H1 (cell line): ENCODE data around the gene ITPKC. TPM values are rescaled to one million over a fixed set of nuclear protein-coding genes. Genes with fewer than 3 reads are reported as not detected.

Source experiments
- CTCF ChIA-PET: fragments of 300-600 bp; sonication (Branson Sonifier 250); formaldehyde crosslinking; loops from one replicate; lab custom pipeline; 2021; ENCODE audit not compliant: partially characterized antibody; lab: Charles Lee
- POLR2A ChIA-PET: fragments of 300-600 bp; sonication (Branson Sonifier 250); formaldehyde crosslinking; loops from one replicate; lab custom pipeline; 2021; ENCODE audit warnings: inconsistent platforms; ENCODE audit not compliant: partially characterized antibody; lab: Charles Lee
- DNase-seq, 2 experiments: peaks; one replicate each; pipeline versions ENCODE4 v3.0.0 to v3.0.0-alpha.2; 2010 to 2022; ENCODE audit warnings: low spot score in 2 of 2, low read depth in 1 of 2, mixed read lengths in 1 of 2
- FAIRE-seq: peaks from 2 replicates; lab custom pipeline; 2011; peaks lifted over from hg19 to GRCh38; lab: Jason Lieb, UNC
- H2AFZ ChIP-seq: 2 replicates; pipeline ENCODE4 v1.8.1; 2012; ENCODE audit warnings: low read length, inconsistent platforms
- H2AK5ac ChIP-seq: 2 replicates; pipeline ENCODE4 v1.6.1; 2013; ENCODE audit warnings: low read depth, low read length
- H2BK120ac ChIP-seq: replicated peaks from 2 replicates; pipeline ENCODE3; 2013; ENCODE audit warnings: low read depth, low read length, inconsistent platforms
- H2BK12ac ChIP-seq: 2 replicates; pipeline ENCODE4 v1.6.1; 2013; ENCODE audit warnings: low read depth, low read length
- H2BK15ac ChIP-seq: 2 replicates; pipeline ENCODE4 v1.6.1; 2013; ENCODE audit warnings: low read length
- H2BK20ac ChIP-seq: 2 replicates; pipeline ENCODE4 v1.6.1; 2013; ENCODE audit warnings: low read length
- H2BK5ac ChIP-seq: 2 replicates; pipeline ENCODE4 v1.6.1; 2013; ENCODE audit warnings: low read depth, low read length
- H3K14ac ChIP-seq: 2 replicates; pipeline ENCODE4 v1.6.1; 2013; ENCODE audit warnings: inconsistent platforms; ENCODE audit not compliant: insufficient read length
- H3K18ac ChIP-seq: 2 replicates; pipeline ENCODE4 v1.6.1; 2013; ENCODE audit warnings: low read length; ENCODE audit errors: extremely low read depth
- H3K23ac ChIP-seq: 2 replicates; pipeline ENCODE4 v1.6.1; 2013; ENCODE audit warnings: inconsistent platforms; ENCODE audit not compliant: insufficient read length
- H3K23me2 ChIP-seq: 2 replicates; pipeline ENCODE4 v1.6.1; 2013; ENCODE audit warnings: low read depth, low read length
- H3K27ac ChIP-seq: 2 replicates; pipeline ENCODE4 v1.6.1; 2011; ENCODE audit warnings: low read depth, low read length, inconsistent platforms
- H3K27me3 ChIP-seq, 4 experiments: replicated peaks in 1 of 4; 1 replicate in 1 of 4; 2 replicates in 3 of 4; pipeline versions ENCODE4 v1.6.1 to v1.8.1; 2011 to 2013; ENCODE audit warnings: low read length in 3 of 4, mild to moderate bottlenecking in 3 of 4, inconsistent platforms in 2 of 4, mixed read lengths in 2 of 4, moderate library complexity in 1 of 4; ENCODE audit not compliant: control insufficient read depth in 3 of 4, insufficient read depth in 3 of 4; ENCODE audit errors: extremely low read depth in 1 of 4
- H3K36me3 ChIP-seq, 4 experiments: 2 replicates each; pipeline versions ENCODE4 v1.6.1 to v1.8.1; 2011 to 2013; ENCODE audit warnings: mild to moderate bottlenecking in 4 of 4, low read length in 3 of 4, moderate library complexity in 2 of 4, control low read depth in 1 of 4, inconsistent platforms in 1 of 4; ENCODE audit not compliant: insufficient read depth in 4 of 4, control insufficient read depth in 2 of 4
- H3K4ac ChIP-seq: replicated peaks from 2 replicates; pipeline ENCODE3; 2013; ENCODE audit warnings: low read length, low read depth, mixed read lengths, inconsistent platforms; ENCODE audit not compliant: insufficient read length
- H3K4me1 ChIP-seq, 4 experiments: replicated peaks in 1 of 4; 1 replicate in 1 of 4; 2 replicates in 3 of 4; pipeline versions ENCODE4 v1.6.1 to v1.8.1; 2011 to 2013; ENCODE audit warnings: low read length in 3 of 4, inconsistent platforms in 2 of 4, mixed read lengths in 1 of 4; ENCODE audit not compliant: insufficient read depth in 4 of 4, control insufficient read depth in 3 of 4
- H3K4me2 ChIP-seq, 2 experiments: 2 replicates each; pipeline versions ENCODE4 v1.6.1 to v1.8.1; 2011 to 2013; ENCODE audit warnings: low read depth in 2 of 2, low read length in 2 of 2, control low read depth in 1 of 2, inconsistent platforms in 1 of 2, mild to moderate bottlenecking in 1 of 2; ENCODE audit not compliant: insufficient read depth in 1 of 2
- H3K4me3 ChIP-seq, 4 experiments: fragments of 200-600, 300-600 bp in 1 of 4; sonication (generic), shearing (Covaris generic), sonication (Bioruptor Twin) in 1 of 4; 2 replicates each; pipeline versions ENCODE4 v1.5.1 to v1.8.1; 2011 to 2016; ENCODE audit warnings: low read length in 4 of 4, low read depth in 3 of 4, control low read depth in 2 of 4, inconsistent platforms in 2 of 4, mild to moderate bottlenecking in 2 of 4, mixed read lengths in 1 of 4, moderate library complexity in 1 of 4; ENCODE audit not compliant: insufficient read depth in 2 of 4; ENCODE audit errors: extremely low read depth in 1 of 4
- H3K56ac ChIP-seq: replicated peaks from 2 replicates; pipeline ENCODE3; 2013; ENCODE audit warnings: low read depth, mild to moderate bottlenecking, mixed read lengths, low read length, inconsistent platforms; ENCODE audit not compliant: insufficient read length
- H3K79me1 ChIP-seq: 2 replicates; pipeline ENCODE4 v1.6.1; 2013; ENCODE audit warnings: low read depth, low read length, control low read depth
- H3K79me2 ChIP-seq, 2 experiments: 2 replicates each; pipeline versions ENCODE4 v1.6.1 to v1.8.1; 2012 to 2013; ENCODE audit warnings: low read length in 2 of 2, mild to moderate bottlenecking in 2 of 2, inconsistent platforms in 1 of 2; ENCODE audit not compliant: insufficient read depth in 2 of 2, control insufficient read depth in 1 of 2
- H3K9ac ChIP-seq, 4 experiments: replicated peaks in 1 of 4; 1 replicate in 1 of 4; 2 replicates in 3 of 4; pipeline versions ENCODE4 v1.6.1 to v1.8.1; 2011 to 2013; ENCODE audit warnings: low read depth in 3 of 4, low read length in 3 of 4, control low read depth in 2 of 4, mild to moderate bottlenecking in 2 of 4, moderate library complexity in 2 of 4, inconsistent platforms in 1 of 4; ENCODE audit errors: extremely low read depth in 1 of 4
- H3K9me3 ChIP-seq, 2 experiments: 2 replicates each; pipeline versions ENCODE4 v1.6.1 to v1.8.1; 2012 to 2013; ENCODE audit warnings: mild to moderate bottlenecking in 2 of 2, moderate library complexity in 2 of 2, control low read depth in 1 of 2, inconsistent platforms in 1 of 2, low read depth in 1 of 2, low read length in 1 of 2, mixed read lengths in 1 of 2; ENCODE audit not compliant: insufficient read depth in 2 of 2
- H4K20me1 ChIP-seq, 2 experiments: replicated peaks in 1 of 2; 2 replicates each; pipeline versions ENCODE3 to v1.8.1; 2011 to 2013; ENCODE audit warnings: inconsistent platforms in 2 of 2, low read length in 2 of 2, mild to moderate bottlenecking in 1 of 2; ENCODE audit not compliant: insufficient read depth in 2 of 2, control insufficient read depth in 1 of 2
- H4K5ac ChIP-seq: 2 replicates; pipeline ENCODE4 v1.6.1; 2013; ENCODE audit warnings: low read length, low read depth, mixed read lengths, inconsistent platforms; ENCODE audit not compliant: insufficient read length
- H4K8ac ChIP-seq: 2 replicates; pipeline ENCODE4 v1.8.0; 2013; ENCODE audit warnings: mild to moderate bottlenecking, moderate library complexity, low read length, inconsistent platforms; ENCODE audit not compliant: insufficient read depth; ENCODE audit errors: extremely low read depth
- H4K91ac ChIP-seq: replicated peaks from 2 replicates; pipeline ENCODE3; 2013; ENCODE audit warnings: low read length, mixed read lengths, inconsistent platforms; ENCODE audit not compliant: insufficient read length
- CEBPB ChIP-seq: IDR thresholded peaks from 2 replicates; pipeline ENCODE4 v1.6.1; 2012; ENCODE audit warnings: low read depth, low read length
- EP300 ChIP-seq, 2 experiments: IDR thresholded peaks; 1 replicate in 1 of 2; 2 replicates in 1 of 2; pipeline ENCODE4 v1.6.1; 2011 to 2012; ENCODE audit warnings: low read depth in 2 of 2, low read length in 2 of 2, mild to moderate bottlenecking in 2 of 2, borderline replicate concordance in 1 of 2, inconsistent platforms in 1 of 2, moderate library complexity in 1 of 2
- EZH2 ChIP-seq: fragments of 200-600 bp; sonication (generic); IDR thresholded peaks from 2 replicates; pipeline ENCODE4 v1.7.1; 2012; ENCODE audit warnings: low read depth, mild to moderate bottlenecking, moderate library complexity, low read length, inconsistent platforms; ENCODE audit not compliant: severe bottlenecking
- HDAC2 ChIP-seq, 2 experiments: fragments of 300-600 bp in 1 of 2; sonication (generic) in 1 of 2; IDR thresholded peaks; 2 replicates each; pipeline ENCODE4 v1.6.1; 2011 to 2012; ENCODE audit warnings: low read depth in 2 of 2, low read length in 2 of 2, mild to moderate bottlenecking in 2 of 2, moderate library complexity in 2 of 2, borderline replicate concordance in 1 of 2, inconsistent platforms in 1 of 2
- RAD21 ChIP-seq, 2 experiments: IDR thresholded peaks in 1 of 2; conservative IDR thresholded peaks in 1 of 2; 2 replicates each; pipeline ENCODE4 v1.6.1; 2011; ENCODE audit warnings: low read depth in 2 of 2, low read length in 2 of 2, improper control_type of control experiment in 1 of 2, inconsistent platforms in 1 of 2, mild to moderate bottlenecking in 1 of 2, moderate library complexity in 1 of 2
- RNF2 ChIP-seq: fragments of 200-900, 300-1000 bp; sonication (generic); IDR thresholded peaks from 2 replicates; pipeline ENCODE4 v1.7.1; 2016; ENCODE audit warnings: borderline replicate concordance, low read depth, mild to moderate bottlenecking, antibody characterized with exemption, low read length; ENCODE audit not compliant: poor library complexity, severe bottlenecking; ENCODE audit errors: missing control alignments
- SRF ChIP-seq: IDR thresholded peaks from 2 replicates; pipeline ENCODE4 v1.6.1; 2011; ENCODE audit warnings: mild to moderate bottlenecking, low read depth, low read length, moderate library complexity
- WGBS, 2 experiments: shearing (Covaris generic) in 1 of 2; methylation state at CpG; one replicate each; pipeline versions ENCODE4 v1.1.6 to v1.1.7; 2013 to 2015; ENCODE audit warnings: low lambda C conversion rate in 2 of 2, mixed read lengths in 2 of 2, inconsistent platforms in 1 of 2, low coverage in 1 of 2, missing lambda C conversion rate in 1 of 2; ENCODE audit not compliant: insufficient replicate concordance in 2 of 2, insufficient coverage in 1 of 2, insufficient read length in 1 of 2; ENCODE audit errors: extremely low coverage in 1 of 2, missing lambda C conversion rate in 1 of 2; 5-methylcytosine and 5-hydroxymethylcytosine counted together
- polyA plus RNA-seq, 7 experiments: library from polyadenylated mRNA; depleted of rRNA in 3 of 7; stranded (reverse) in 5 of 7; unstranded in 2 of 7; fragments of >200 nt in 5 of 7; fragments of 200-250 nt in 2 of 7; gene quantifications; 1 replicate in 5 of 7; 2 replicates in 1 of 7; 4 replicates in 1 of 7; pipeline versions ENCODE4 v1.2.1 to v1.2.3, GENCODE V29; 2011 to 2013; ENCODE audit warnings: missing spikeins in 2 of 7, mixed read lengths in 2 of 7
- total RNA-seq: library from RNA; stranded (reverse); fragmentation: NEBNext Ultra II Directional; extraction: Animal tissue kit (Norgen Biotek cat#: 25700); gene quantifications from 2 replicates; pipeline ENCODE4 v1.2.1, GENCODE V29; 2021
- TF ChIP-seq, protein P1 (sequence below): IDR thresholded peaks from 2 replicates; pipeline ENCODE4 v1.6.1; 2012; ENCODE audit warnings: low read length, inconsistent platforms
- TF ChIP-seq, protein P2 (sequence below): IDR thresholded peaks from 2 replicates; pipeline ENCODE4 v1.6.1; 2011; ENCODE audit warnings: low read length, improper control_type of control experiment

ITPKC gene
- total and polyA plus RNA-seq, 2 of the 8 experiments (the other 6 are each of a cell fraction or from before 2014, with no cell fraction given), result 5.2 to 8.9 TPM

- no peak overlapping the region for H4K5ac ChIP-seq
- no peak overlapping the region for H3K4ac ChIP-seq
- no peak overlapping the region for H2BK15ac ChIP-seq
- no peak overlapping the region for H2BK120ac ChIP-seq
- no peak overlapping the region for H2BK5ac ChIP-seq
- no peak overlapping the region for H4K8ac ChIP-seq
- CTCF ChIA-PET, result no interaction called here
- H3K4me2 ChIP-seq, result no peak overlapping the region
- no peak overlapping the region for H3K18ac ChIP-seq
- no peak overlapping the region for H2AK5ac ChIP-seq
- peaks cover 0 to 12% (median 6%) of the 10 kb centered on the region in 4 experiments; a peak in 5 of 7 replicates for H3K4me1 ChIP-seq
- DNase-seq (no peak), FAIRE-seq (no peak)
- POLR2A ChIA-PET, result interaction anchor here (0.8 kb wide), 1 partner anchor 14 kb away, joined by 3 read pairs; no protein-coding TSS in a partner anchor
- H3K23ac ChIP-seq, result no peak overlapping the region
- H2AFZ ChIP-seq, result no peak overlapping the region
- no peak overlapping the region for H2BK20ac ChIP-seq
- H4K20me1 ChIP-seq, result peaks cover 6 to 24% of the 10 kb centered on the region in 2 experiments
- H3K56ac ChIP-seq, result no peak overlapping the region
- no peak overlapping the region for H3K14ac ChIP-seq
- no peak overlapping the region; the same call in 1 of the 2 replicates for H2BK12ac ChIP-seq
- H3K9ac ChIP-seq, result no peak overlapping the region
- H3K23me2 ChIP-seq, result peaks cover 13% of the 10 kb centered on the region
- H3K27me3 ChIP-seq, result no peaks in the 10 kb centered on the region
- H3K79me1 ChIP-seq, result peaks cover 12% of the 10 kb centered on the region
- no peak overlapping the region for H3K27ac ChIP-seq
- WGBS, 2 experiments, result 79% methylated on average over 6 of the region's 6 CpGs; no CpG with 5 or more reads in 1 of the 2 experiments
- H3K79me2 ChIP-seq, result peaks cover 0 to 21% of the 10 kb centered on the region in 2 experiments; a peak in 3 of 4 replicates
- H4K91ac ChIP-seq, result no peak overlapping the region
- H3K4me3 ChIP-seq, result no peak overlapping the region
- no peaks in the 10 kb centered on the region for H3K9me3 ChIP-seq
- H3K36me3 ChIP-seq, result peaks cover 4 to 33% (median 13%) of the 10 kb centered on the region in 4 experiments; a peak in 6 of 8 replicates
- no peak for TF ChIP-seq EZH2
- TF ChIP-seq HDAC2 (IDR thresholded peaks at IDR 0.05; ENCODE audit: borderline replicate concordance in 1 of 2, low read depth in 2 of 2, low read length in 2 of 2), result no peak
- TF ChIP-seq, protein P1, sequence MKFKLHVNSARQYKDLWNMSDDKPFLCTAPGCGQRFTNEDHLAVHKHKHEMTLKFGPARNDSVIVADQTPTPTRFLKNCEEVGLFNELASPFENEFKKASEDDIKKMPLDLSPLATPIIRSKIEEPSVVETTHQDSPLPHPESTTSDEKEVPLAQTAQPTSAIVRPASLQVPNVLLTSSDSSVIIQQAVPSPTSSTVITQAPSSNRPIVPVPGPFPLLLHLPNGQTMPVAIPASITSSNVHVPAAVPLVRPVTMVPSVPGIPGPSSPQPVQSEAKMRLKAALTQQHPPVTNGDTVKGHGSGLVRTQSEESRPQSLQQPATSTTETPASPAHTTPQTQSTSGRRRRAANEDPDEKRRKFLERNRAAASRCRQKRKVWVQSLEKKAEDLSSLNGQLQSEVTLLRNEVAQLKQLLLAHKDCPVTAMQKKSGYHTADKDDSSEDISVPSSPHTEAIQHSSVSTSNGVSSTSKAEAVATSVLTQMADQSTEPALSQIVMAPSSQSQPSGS, result no peak
- TF ChIP-seq CEBPB, result no peak
- TF ChIP-seq, protein P2, sequence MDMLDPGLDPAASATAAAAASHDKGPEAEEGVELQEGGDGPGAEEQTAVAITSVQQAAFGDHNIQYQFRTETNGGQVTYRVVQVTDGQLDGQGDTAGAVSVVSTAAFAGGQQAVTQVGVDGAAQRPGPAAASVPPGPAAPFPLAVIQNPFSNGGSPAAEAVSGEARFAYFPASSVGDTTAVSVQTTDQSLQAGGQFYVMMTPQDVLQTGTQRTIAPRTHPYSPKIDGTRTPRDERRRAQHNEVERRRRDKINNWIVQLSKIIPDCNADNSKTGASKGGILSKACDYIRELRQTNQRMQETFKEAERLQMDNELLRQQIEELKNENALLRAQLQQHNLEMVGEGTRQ, result no peak
- no peak for TF ChIP-seq RAD21 (IDR thresholded peaks at IDR 0.05 in 1 of 2, conservative IDR thresholded peaks at IDR 0.05 in 1 of 2; ENCODE audit: low read depth in 2 of 2, low read length in 2 of 2)
- no peak for TF ChIP-seq SRF
- no peak for TF ChIP-seq EP300 (IDR thresholded peaks at IDR 0.05; ENCODE audit: borderline replicate concordance in 1 of 2, low read depth in 2 of 2, low read length in 2 of 2)
- no peak for TF ChIP-seq RNF2
Observed at GRCh38 chr19:40685563-40685962, 31.3 kb upstream of the ITPKC start.
